Small intestine (tissue), 7 donors: Measurements from ENCODE around the gene GHRH. TPM values are rescaled to one million over a fixed set of nuclear protein-coding genes. Genes with fewer than 3 reads are reported as not detected.

ENCODE experiments used
- DNase-seq, 2 donors: peaks; one replicate each; pipeline versions ENCODE4 v3.0.0 to v3.0.0-alpha.2; 2013
- FAIRE-seq: peaks from 2 replicates; lab custom pipeline; 2012; peaks lifted over from hg19 to GRCh38; lab: Jason Lieb, UNC
- H3K27ac ChIP-seq, 3 donors: one replicate each; pipeline ENCODE4 v1.5.1; 2013; ENCODE audit warnings: low read length in 2 of 3, mild to moderate bottlenecking in 2 of 3, control low read depth in 1 of 3, inconsistent platforms in 1 of 3, low read depth in 1 of 3, moderate library complexity in 1 of 3
- H3K27me3 ChIP-seq, 3 donors: one replicate each; pipeline ENCODE4 v1.6.1; 2013; ENCODE audit warnings: low read length in 3 of 3, inconsistent platforms in 1 of 3; ENCODE audit not compliant: control insufficient read depth in 3 of 3, insufficient read depth in 3 of 3
- H3K36me3 ChIP-seq, 3 donors: one replicate each; pipeline ENCODE4 v1.6.1; 2013; ENCODE audit warnings: low read length in 3 of 3, inconsistent platforms in 1 of 3, low read depth in 1 of 3, mild to moderate bottlenecking in 1 of 3, moderate library complexity in 1 of 3; ENCODE audit not compliant: control insufficient read depth in 3 of 3, insufficient read depth in 2 of 3
- H3K4me1 ChIP-seq, 3 donors: one replicate each; pipeline ENCODE4 v1.6.1; 2013; ENCODE audit warnings: low read length in 2 of 3, inconsistent platforms in 1 of 3, low read depth in 1 of 3, mild to moderate bottlenecking in 1 of 3, moderate library complexity in 1 of 3; ENCODE audit not compliant: control insufficient read depth in 3 of 3, insufficient read depth in 2 of 3
- H3K4me3 ChIP-seq, 3 donors: one replicate each; pipeline ENCODE4 v1.5.1; 2013; ENCODE audit warnings: low read length in 3 of 3, control low read depth in 1 of 3, inconsistent platforms in 1 of 3, low read depth in 1 of 3, mild to moderate bottlenecking in 1 of 3, moderate library complexity in 1 of 3
- H3K9me3 ChIP-seq, 2 donors: one replicate each; pipeline ENCODE4 v1.6.1; 2013; ENCODE audit warnings: low read depth in 1 of 2, low read length in 1 of 2; ENCODE audit not compliant: control insufficient read depth in 2 of 2, insufficient read depth in 1 of 2
- WGBS, 3 donors: extraction: QIAGEN DNeasy Blood & Tissue Kit; methylation state at CpG; one replicate each; pipeline ENCODE4 v1.1.7; 2013; 5-methylcytosine and 5-hydroxymethylcytosine counted together
- polyA plus RNA-seq, 4 donors: library from polyadenylated mRNA; stranded (reverse) in 3 of 4; unstranded in 1 of 4; fragments of 200-250 nt in 3 of 4; fragments of 120-200 nt in 1 of 4; gene quantifications; one replicate each; pipeline versions ENCODE4 v1.2.1 to v1.2.3, GENCODE V29; 2013
- donor health status: healthy with polysubstance abuse.
- donor health status: control.
- donor health status: control.
- donor health status: Bipolar disorder and iron deficiency.
- donor health status: healthy.

Gene GHRH
- polyA plus RNA-seq, 4 donors = not detected

DNA sequence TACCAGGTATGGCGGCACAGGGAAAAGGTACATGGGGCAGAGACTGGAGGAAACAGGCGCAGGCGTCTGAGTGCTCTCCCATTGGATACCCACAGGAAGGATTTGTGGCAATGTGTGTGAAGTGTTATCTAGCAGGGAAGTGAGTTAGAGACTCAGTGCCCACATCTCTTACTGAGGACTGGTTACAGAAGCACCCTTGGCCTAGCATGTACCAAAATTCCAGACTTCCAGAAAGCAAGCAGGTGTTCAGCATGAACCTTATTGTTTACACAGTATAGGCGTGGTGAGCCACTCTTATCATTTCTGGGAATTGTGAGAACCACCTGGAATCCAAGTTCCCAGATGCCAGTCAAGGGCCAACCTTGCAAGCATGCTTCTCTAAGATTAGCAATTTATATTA, 42.0 kb upstream of the GHRH start:
- Histone ChIP-seq H3K4me1 (peaks cover 4 to 52% (median 5%) of the 10 kb centered on the region in 3 donors), H3K27me3 (no peaks in the 10 kb centered on the region), H3K4me3 (no peak overlapping the region), H3K9me3 (no peaks in the 10 kb centered on the region), H3K36me3 (peaks cover 7 to 60% (median 8%) of the 10 kb centered on the region in 3 donors), H3K27ac (peak overlapping the region in 2 of 3 donors; percentile 61 to 68)
- no peak for FAIRE-seq
- WGBS, 3 donors = 14 to 64% (median 43%) methylated on average over 4 of the region's 4 CpGs
- peak; percentile 69 to 84 for DNase-seq

DNA sequence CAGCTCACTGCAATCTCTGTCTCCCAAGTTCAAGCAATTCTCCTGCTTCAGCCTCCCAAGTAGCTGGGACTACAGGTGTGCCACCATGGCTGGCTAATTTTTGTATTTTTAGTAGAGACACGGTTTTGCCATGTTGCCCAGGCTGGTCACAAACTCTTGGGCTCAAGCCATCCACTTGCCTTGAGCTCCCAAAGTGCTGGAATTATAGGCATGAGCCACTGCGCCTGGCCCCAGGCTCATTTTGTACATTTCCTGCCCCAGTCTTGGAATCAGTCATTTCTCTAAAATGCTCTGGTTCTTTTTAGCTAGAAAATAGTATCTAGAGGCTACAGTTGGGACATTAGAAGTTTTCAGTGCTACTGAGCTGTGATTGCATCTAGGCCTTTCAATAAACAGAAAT, 41.4 kb upstream of the GHRH start:
- 78 to 85% (median 82%) methylated on average over 2 of the region's 2 CpGs for WGBS, 3 donors
- Histone ChIP-seq H3K4me1 (peaks cover 0 to 46% (median 1%) of the 10 kb centered on the region in 3 donors), H3K36me3 (peaks cover 7 to 57% (median 8%) of the 10 kb centered on the region in 3 donors), H3K27me3 (no peaks in the 10 kb centered on the region), H3K27ac (peak overlapping the region in 2 of 3 donors; percentile 53 to 61), H3K9me3 (no peaks in the 10 kb centered on the region), H3K4me3 (no peak overlapping the region)
- FAIRE-seq = no peak
- no peak for DNase-seq

DNA sequence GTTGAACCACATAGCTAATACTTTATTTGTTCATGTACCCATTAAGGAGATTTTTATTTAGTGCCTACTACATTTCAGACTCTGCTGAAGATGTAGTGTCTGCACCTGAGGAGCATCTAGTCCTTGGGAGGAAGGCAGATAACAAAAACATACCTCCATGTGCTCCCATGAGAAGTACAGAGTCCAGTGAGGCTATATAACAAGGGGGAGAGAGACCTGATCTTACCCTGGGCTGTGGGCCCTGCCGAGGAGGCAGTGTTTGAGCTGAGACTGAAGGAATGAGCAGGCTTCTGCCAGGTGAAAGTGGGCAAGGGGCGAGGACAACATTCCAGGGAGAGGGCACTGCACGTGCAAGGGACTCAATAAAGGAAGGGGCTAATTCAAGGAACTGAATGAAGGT, 39.9 kb upstream of the GHRH start:
- DNase-seq = no peak

DNA sequence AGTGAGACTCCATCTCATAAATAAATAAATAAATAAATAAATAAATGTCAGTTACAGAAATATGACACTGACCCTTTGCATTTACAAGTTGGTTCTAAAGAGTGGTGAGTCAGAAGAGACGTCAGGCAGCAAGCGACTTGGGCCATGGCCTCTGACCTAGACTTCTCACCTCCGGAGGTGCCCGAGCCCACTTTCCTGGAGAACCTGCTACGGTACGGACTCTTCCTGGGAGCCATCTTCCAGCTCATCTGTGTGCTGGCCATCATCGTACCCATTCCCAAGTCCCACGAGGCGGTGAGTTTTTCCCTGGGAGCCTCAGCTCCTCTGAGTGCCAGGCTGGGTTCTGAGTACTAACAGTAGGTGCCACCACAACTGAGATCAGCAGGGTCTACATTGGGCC, 39.5 kb upstream of the GHRH start:
- no peaks in the 10 kb centered on the region for H3K27me3 ChIP-seq
- DNase-seq (no peak), FAIRE-seq (no peak)
- no peaks in the 10 kb centered on the region for H3K9me3 ChIP-seq
- H3K4me1 ChIP-seq = peaks cover 0 to 55% (median 8%) of the 10 kb centered on the region in 3 donors
- H3K4me3 ChIP-seq = no peak overlapping the region
- peaks cover 7 to 53% (median 8%) of the 10 kb centered on the region in 3 donors for H3K36me3 ChIP-seq
- no peak overlapping the region for H3K27ac ChIP-seq
- WGBS, 3 donors = 93 to 97% (median 95%) methylated on average over 9 of the region's 9 CpGs

More for the DNA sequence above, 39.9 kb upstream of the GHRH start:
- H3K4me1 ChIP-seq = peaks cover 0 to 52% (median 8%) of the 10 kb centered on the region in 3 donors
- no peaks in the 10 kb centered on the region for H3K9me3 ChIP-seq
- H3K4me3 ChIP-seq = no peak overlapping the region
- H3K36me3 ChIP-seq = peaks cover 7 to 54% (median 8%) of the 10 kb centered on the region in 3 donors
- peak overlapping the region in 2 of 3 donors; percentile 23 to 25 for H3K27ac ChIP-seq
- WGBS, 3 donors = 54 to 82% (median 62%) methylated on average over 3 of the region's 3 CpGs
- no peaks in the 10 kb centered on the region for H3K27me3 ChIP-seq
- FAIRE-seq = no peak

DNA sequence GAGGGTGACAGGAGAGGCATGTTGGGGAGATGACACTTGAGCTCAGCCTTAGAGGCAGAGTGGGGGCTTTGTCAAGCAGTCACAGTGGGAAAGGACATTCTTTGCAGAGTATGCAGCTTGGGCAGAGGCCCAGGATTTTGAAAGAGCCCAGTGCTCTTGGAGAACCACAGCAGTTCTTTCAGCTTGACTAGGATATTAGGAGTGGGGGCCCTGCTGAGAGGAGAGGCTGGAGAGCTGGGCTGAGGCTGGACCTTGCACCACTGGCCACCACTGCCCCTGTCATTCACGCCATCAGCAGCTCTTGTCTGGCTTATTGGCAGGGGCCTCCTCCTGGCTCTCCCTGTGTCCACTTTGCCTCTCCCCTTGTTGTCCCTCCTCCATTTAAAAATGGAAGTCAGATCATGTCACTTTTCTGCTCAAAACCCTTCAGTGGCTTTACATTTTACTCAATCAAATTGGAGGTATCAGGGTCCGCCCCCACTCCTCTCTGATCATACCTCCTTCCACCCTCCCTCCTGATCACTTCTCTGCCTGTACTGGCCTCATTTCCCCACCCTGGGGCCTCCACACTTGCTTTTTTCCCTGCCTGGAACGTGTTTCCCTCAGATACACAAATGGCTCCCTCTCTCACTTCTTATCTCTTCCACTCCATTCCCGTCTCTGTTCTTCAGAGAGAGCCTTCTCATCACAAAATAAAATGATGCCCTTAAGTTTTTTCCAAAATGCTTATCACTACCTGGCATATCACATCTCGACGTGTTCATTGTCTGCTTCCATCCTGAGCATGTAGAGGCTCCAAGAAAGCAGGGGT, 38.3 kb upstream of the GHRH start:
- H3K27me3 ChIP-seq = no peaks in the 10 kb centered on the region
- peaks cover 7 to 49% (median 8%) of the 10 kb centered on the region in 3 donors for H3K36me3 ChIP-seq
- no peak overlapping the region for H3K4me3 ChIP-seq
- DNase-seq (no peak), FAIRE-seq (no peak)
- WGBS, 3 donors = 84 to 94% (median 87%) methylated on average over 6 of the region's 6 CpGs
- peak overlapping the region in 1 of 3 donors; percentile 62 for H3K27ac ChIP-seq
- peaks cover 0 to 60% (median 15%) of the 10 kb centered on the region in 3 donors for H3K4me1 ChIP-seq
- no peaks in the 10 kb centered on the region for H3K9me3 ChIP-seq

DNA sequence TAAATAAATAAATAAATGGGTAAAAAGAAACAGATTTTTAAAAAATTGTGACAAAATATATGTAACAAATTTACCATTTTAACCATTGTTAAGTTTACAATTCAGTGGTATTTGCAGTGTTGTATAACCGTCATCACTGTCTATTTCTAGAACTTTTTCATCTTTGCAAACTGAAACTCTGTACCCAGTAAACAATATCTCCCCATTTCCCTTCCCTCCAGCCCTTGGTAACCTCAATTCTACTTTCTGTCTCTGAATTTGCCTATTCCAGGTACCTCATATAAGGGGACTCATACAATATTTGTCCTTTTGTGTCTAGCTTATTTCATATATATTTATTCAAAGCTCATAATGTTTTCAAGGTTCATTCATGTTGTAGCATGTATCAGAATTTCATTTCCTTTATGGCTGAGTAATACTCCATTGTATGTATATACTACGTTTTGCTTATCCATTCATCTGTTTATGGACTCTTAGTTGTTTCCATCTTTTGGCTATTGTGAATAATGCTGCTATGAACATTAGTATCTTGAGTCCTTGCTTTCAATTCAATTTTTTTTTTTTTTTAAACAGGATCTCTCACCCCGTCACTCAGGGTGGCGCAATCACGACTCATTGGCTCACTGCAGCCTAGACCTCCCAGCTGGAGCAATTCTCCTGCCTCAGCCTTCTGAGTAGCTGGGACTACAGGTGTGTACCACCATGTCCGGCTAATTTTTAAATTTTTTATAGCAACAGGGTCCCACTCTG, 36.8 kb upstream of the GHRH start:
- 88 to 93% (median 88%) methylated on average over 6 of the region's 6 CpGs for WGBS, 3 donors
- Histone ChIP-seq H3K27ac (no peak overlapping the region), H3K4me3 (no peak overlapping the region), H3K4me1 (peaks cover 3 to 65% (median 24%) of the 10 kb centered on the region in 3 donors), H3K27me3 (no peaks in the 10 kb centered on the region), H3K36me3 (peaks cover 5 to 46% (median 7%) of the 10 kb centered on the region in 3 donors), H3K9me3 (peaks cover 0 to 5% of the 10 kb centered on the region in 2 donors)
- DNase-seq (peak in 1 of 2 donors; percentile 2), FAIRE-seq (no peak)

DNA sequence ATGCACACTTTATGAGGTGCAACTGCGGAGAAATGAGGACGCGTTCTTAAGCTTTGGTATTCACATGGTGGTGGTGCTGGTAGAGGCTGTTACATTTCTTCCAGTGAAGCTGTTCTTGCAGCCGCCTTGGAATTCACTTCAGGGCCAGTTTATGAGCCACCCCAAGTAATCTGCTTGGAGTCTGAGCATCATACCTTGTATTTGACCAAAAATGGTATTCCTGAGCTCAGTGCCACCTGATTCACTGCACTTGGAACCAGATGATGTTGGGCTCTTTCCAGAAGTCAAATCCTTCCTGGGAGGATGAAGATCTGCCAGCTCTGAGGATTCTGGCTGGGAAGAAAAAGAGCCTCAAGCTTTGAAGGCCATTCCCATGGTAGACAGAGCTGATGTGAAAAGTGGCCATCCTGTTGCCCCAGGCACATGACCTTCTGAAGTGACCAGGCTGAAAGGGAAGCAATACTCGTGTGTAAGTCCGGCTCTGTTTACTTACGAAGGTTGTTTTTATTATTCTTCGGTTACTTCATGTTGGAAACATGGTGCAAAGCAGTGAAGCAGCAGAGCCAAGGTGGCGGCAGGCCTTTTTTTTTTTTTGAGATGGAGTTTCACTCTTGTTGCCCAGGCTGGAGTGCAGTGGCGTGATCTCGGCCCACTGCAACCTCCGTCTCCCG, 35.6 kb upstream of the GHRH start:
- Histone ChIP-seq H3K4me1 (peaks cover 3 to 56% (median 24%) of the 10 kb centered on the region in 3 donors), H3K4me3 (no peak overlapping the region), H3K9me3 (peaks cover 0 to 10% of the 10 kb centered on the region in 2 donors), H3K27me3 (no peaks in the 10 kb centered on the region), H3K36me3 (peaks cover 6 to 51% (median 6%) of the 10 kb centered on the region in 3 donors), H3K27ac (peak overlapping the region in 2 of 3 donors; percentile 45 to 81)
- WGBS, 3 donors = 89 to 94% (median 90%) methylated on average over 13 of the region's 13 CpGs
- no peak for FAIRE-seq
- DNase-seq = no peak

DNA sequence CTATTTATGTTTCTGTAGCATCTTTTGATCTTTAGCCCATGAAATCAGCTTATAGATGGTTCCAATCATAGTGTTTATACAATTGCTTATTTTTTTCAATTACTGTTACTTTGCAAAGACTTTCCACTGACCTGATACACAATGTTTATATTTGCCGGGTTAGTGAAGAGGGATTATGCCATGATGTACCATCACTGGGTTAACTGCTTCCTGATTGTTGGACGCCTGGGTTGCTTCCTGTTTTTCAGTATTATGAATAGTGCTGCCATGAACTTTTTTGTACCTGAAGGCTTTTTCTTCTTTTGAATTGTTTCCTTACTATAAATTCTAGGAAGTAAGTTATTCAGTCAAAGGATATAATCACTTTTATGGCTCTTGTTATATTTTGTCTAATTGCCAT, 34.8 kb upstream of the GHRH start:
- Histone ChIP-seq H3K4me3 (no peak overlapping the region), H3K9me3 (peaks cover 0 to 10% of the 10 kb centered on the region in 2 donors), H3K36me3 (peaks cover 2 to 46% (median 2%) of the 10 kb centered on the region in 3 donors), H3K27me3 (no peaks in the 10 kb centered on the region), H3K4me1 (peaks cover 3 to 49% (median 24%) of the 10 kb centered on the region in 3 donors), H3K27ac (peak overlapping the region in 1 of 3 donors; percentile 81)
- WGBS, 3 donors = 12 to 40% (median 31%) methylated on average over 2 of the region's 2 CpGs
- no peak for FAIRE-seq
- DNase-seq = no peak
